ENCODE results near the gene SMIM31. TPM values are rescaled to one million over a fixed set of nuclear protein-coding genes. Genes with fewer than 3 reads are reported as not detected.

SMIM31 gene
- total and polyA plus RNA-seq, 9 of the 15 experiments (the other 6 are each of a cell fraction or from before 2014, with no cell fraction given), result not detected

Small RNA genes within 50 kb of the gene (small RNA-seq; reads per million reads assigned to genes)
- gene RNU6-668P, result not detected

Other genes with a start within 250 kb of the SMIM31 start
- gene APELA, start 123.0 kb downstream of the SMIM31 start, total RNA-seq (2014; rRNA removed), result not detected in 2 replicates
- not detected in 2 replicates for gene APELA, start 123.0 kb downstream of the SMIM31 start, total RNA-seq (2014; rRNA removed; fragmentation: Illumina TruSeq; extraction: Trizol)
- gene APELA, start 123.0 kb downstream of the SMIM31 start, total RNA-seq (2015; rRNA removed; fragmentation: Illumina TruSeq; extraction: Trizol), result not detected in 2 replicates
- not detected in 2 replicates for gene APELA, start 123.0 kb downstream of the SMIM31 start, total RNA-seq (2021)
- not detected in 2 replicates for gene APELA, start 123.0 kb downstream of the SMIM31 start, polyA plus RNA-seq (2011; rRNA removed)
- not detected in 2 replicates for gene APELA, start 123.0 kb downstream of the SMIM31 start, polyA plus RNA-seq (2014; fragmentation: Illumina TruSeq; extraction: Trizol)
- gene APELA, start 123.0 kb downstream of the SMIM31 start, polyA plus RNA-seq (2014; fragmentation: Nextera tagmentation; extraction: Ambion mirVana), result not detected
- gene APELA, start 123.0 kb downstream of the SMIM31 start, polyA plus RNA-seq (2014; rRNA removed), result not detected in 2 replicates
- gene TRIM61, start 223.5 kb downstream of the SMIM31 start, total RNA-seq (2014; rRNA removed), result 0.41 TPM in 1 of 2 replicates, not detected in the other
- 0.41 and 0.51 TPM in 2 replicates for gene TRIM61, start 223.5 kb downstream of the SMIM31 start, total RNA-seq (2014; rRNA removed; fragmentation: Illumina TruSeq; extraction: Trizol)
- 0.29 and 0.57 TPM in 2 replicates for gene TRIM61, start 223.5 kb downstream of the SMIM31 start, total RNA-seq (2015; rRNA removed; fragmentation: Illumina TruSeq; extraction: Trizol)
- 0.42 and 0.87 TPM in 2 replicates for gene TRIM61, start 223.5 kb downstream of the SMIM31 start, total RNA-seq (2021)
- 0.07 TPM in 1 of 2 replicates, not detected in the other for gene TRIM61, start 223.5 kb downstream of the SMIM31 start, polyA plus RNA-seq (2011; rRNA removed)
- 0.46 and 0.72 TPM in 2 replicates for gene TRIM61, start 223.5 kb downstream of the SMIM31 start, polyA plus RNA-seq (2014; fragmentation: Illumina TruSeq; extraction: Trizol)
- under 1 TPM; 0.80 to 0.92 TPM for gene TRIM61, start 223.5 kb downstream of the SMIM31 start, polyA plus RNA-seq (2014; fragmentation: Nextera tagmentation; extraction: Ambion mirVana)
- gene TRIM61, start 223.5 kb downstream of the SMIM31 start, polyA plus RNA-seq (2014; rRNA removed), result 0.18 and 0.24 TPM in 2 replicates